Uterus (tissue), 4 donors: Measurements from ENCODE around the gene FAM216B. TPM values are rescaled to one million over a fixed set of nuclear protein-coding genes. Genes with fewer than 3 reads are reported as not detected.

ENCODE experiments used
- DNase-seq, 2 donors: peaks; one replicate each; pipeline ENCODE4 v3.0.0-alpha.2; 2019 to 2020
- H3K27ac ChIP-seq, 2 donors: fragments of 200-600 bp; sonication (generic); 1 replicate in 1 of 2; 2 replicates in 1 of 2; pipeline ENCODE4 v1.5.1; 2016 to 2018
- H3K27me3 ChIP-seq, 2 donors: fragments of 200-600 bp; sonication (generic); one replicate each; pipeline ENCODE4 v1.5.1; 2018 to 2019; ENCODE audit warnings: control low read depth in 1 of 2
- H3K36me3 ChIP-seq, 2 donors: fragments of 200-600 bp; sonication (generic); one replicate each; pipeline ENCODE4 v1.5.1; 2019; ENCODE audit warnings: control low read depth in 1 of 2
- H3K4me1 ChIP-seq, 2 donors: fragments of 200-600 bp; sonication (generic); one replicate each; pipeline ENCODE4 v1.5.1; 2018 to 2019; ENCODE audit warnings: control low read depth in 1 of 2
- H3K4me3 ChIP-seq, 2 donors: fragments of 200-600 bp; sonication (generic); 1 replicate in 1 of 2; 2 replicates in 1 of 2; pipeline ENCODE4 v1.5.1; 2018 to 2019; ENCODE audit warnings: mild to moderate bottlenecking in 1 of 2
- H3K9me3 ChIP-seq, 2 donors: fragments of 200-600 bp; sonication (generic); one replicate each; pipeline ENCODE4 v1.5.1; 2019; ENCODE audit warnings: control low read depth in 1 of 2
- POLR2A ChIP-seq, 2 donors: fragments of 450-650 bp; IDR thresholded peaks; one replicate each; pipeline ENCODE4 v1.6.1; 2016; ENCODE audit warnings: antibody characterized with exemption in 2 of 2, mild to moderate bottlenecking in 1 of 2, moderate library complexity in 1 of 2
- intact Hi-C: fragments of 100-400 bp; cut with DNase I; formaldehyde crosslinking; loops from one replicate; pipeline ENCODE4 v1.15.1; 2023; ENCODE audit warnings: low total_unique reads
- total RNA-seq, 4 donors: library from RNA; depleted of rRNA in 3 of 4; stranded (reverse); fragments of >200 nt in 3 of 4; gene quantifications; one replicate each; pipeline versions ENCODE4 v1.1.0 to v1.2.4, GENCODE V29; 2014 to 2023
- TF ChIP-seq, protein P1 (sequence below), 4 experiments: fragments of 200-600 bp in 2 of 4; fragments of 450-650 bp in 2 of 4; sonication (generic) in 2 of 4; IDR thresholded peaks; one replicate each; pipeline ENCODE4 v1.5.1; 2016 to 2019; ENCODE audit warnings: antibody characterized with exemption in 4 of 4, mild to moderate bottlenecking in 2 of 4, moderate library complexity in 1 of 4
- donor health status: DM: yes; HTN: yes; CAD: no.

FAM216B gene
- 1 to 10 TPM in 1 of 4 donors, under 1 TPM in 2, not detected in 1; 0.27 to 6.2 (median 0.59) TPM for total RNA-seq

DNA sequence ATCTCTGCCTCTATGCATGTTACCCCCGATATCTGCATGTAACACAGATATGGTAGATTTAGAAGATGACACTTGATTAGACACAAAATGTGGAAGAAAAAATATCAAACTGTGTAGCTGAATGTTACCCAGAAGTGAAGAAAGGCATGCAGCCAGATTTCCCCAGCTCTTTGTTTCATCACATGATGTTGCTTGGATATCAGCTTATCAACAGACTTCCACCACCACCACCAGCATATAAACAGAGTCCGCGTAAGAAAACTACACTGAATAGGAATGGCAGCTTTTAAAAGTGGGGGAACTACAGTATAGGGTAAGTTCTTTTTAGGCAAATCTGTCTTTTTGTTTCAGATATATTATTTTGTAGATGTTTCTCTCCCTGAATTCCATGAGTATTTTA is at the start of gene FAM216B:
Gene FAM216B (plus strand): TSS at position 233 of the 400 bp plus-strand sequence. CDS start 2,484 bp downstream, outside the sequence.
- no peak for DNase-seq
- no peak within 1 kb of the TSS for H3K27ac ChIP-seq
- H3K4me1 ChIP-seq: no peaks in the 10 kb centered on the region
- H3K4me3 ChIP-seq: no peak within 1 kb of the TSS
- TF ChIP-seq POLR2A (IDR thresholded peaks at IDR 0.05): no peak
- TF ChIP-seq, protein P1, sequence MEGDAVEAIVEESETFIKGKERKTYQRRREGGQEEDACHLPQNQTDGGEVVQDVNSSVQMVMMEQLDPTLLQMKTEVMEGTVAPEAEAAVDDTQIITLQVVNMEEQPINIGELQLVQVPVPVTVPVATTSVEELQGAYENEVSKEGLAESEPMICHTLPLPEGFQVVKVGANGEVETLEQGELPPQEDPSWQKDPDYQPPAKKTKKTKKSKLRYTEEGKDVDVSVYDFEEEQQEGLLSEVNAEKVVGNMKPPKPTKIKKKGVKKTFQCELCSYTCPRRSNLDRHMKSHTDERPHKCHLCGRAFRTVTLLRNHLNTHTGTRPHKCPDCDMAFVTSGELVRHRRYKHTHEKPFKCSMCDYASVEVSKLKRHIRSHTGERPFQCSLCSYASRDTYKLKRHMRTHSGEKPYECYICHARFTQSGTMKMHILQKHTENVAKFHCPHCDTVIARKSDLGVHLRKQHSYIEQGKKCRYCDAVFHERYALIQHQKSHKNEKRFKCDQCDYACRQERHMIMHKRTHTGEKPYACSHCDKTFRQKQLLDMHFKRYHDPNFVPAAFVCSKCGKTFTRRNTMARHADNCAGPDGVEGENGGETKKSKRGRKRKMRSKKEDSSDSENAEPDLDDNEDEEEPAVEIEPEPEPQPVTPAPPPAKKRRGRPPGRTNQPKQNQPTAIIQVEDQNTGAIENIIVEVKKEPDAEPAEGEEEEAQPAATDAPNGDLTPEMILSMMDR (IDR thresholded peaks at IDR 0.05): no peak
- intact Hi-C loops: no loop called here
- no peaks in the 10 kb centered on the region for H3K9me3 ChIP-seq
- H3K27me3 ChIP-seq: no peaks in the 10 kb centered on the region
- H3K36me3 ChIP-seq: no peaks in the 10 kb centered on the region

DNA sequence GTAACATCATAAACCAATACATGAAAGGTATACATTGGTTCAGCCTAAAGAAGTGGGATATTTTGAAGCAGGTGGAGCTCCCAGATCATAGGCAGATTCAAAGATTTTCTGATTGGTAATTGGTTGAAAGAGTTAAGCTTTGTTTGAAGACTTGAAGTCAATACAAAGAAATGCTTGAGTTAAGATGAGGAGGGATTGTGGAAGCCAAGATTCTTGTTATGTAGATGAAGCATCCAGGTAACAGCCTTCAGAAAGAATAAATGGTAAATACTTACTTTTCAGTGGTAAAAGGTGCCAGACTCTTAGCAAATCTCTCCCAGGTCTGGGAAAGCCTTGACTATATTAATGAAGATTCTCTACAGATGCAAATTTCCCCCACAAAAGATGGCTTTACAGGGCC is 49.3 kb upstream of the FAM216B start:
- Histone ChIP-seq H3K9me3 (no peaks in the 10 kb centered on the region), H3K36me3 (no peaks in the 10 kb centered on the region), H3K27ac (no peak overlapping the region), H3K4me3 (no peak overlapping the region), H3K4me1 (no peaks in the 10 kb centered on the region), H3K27me3 (no peaks in the 10 kb centered on the region)
- DNase-seq: no peak
- TF ChIP-seq, protein P1 (IDR thresholded peaks at IDR 0.05): no peak
- no peak for TF ChIP-seq POLR2A (IDR thresholded peaks at IDR 0.05)
- intact Hi-C loops: no loop called here

DNA sequence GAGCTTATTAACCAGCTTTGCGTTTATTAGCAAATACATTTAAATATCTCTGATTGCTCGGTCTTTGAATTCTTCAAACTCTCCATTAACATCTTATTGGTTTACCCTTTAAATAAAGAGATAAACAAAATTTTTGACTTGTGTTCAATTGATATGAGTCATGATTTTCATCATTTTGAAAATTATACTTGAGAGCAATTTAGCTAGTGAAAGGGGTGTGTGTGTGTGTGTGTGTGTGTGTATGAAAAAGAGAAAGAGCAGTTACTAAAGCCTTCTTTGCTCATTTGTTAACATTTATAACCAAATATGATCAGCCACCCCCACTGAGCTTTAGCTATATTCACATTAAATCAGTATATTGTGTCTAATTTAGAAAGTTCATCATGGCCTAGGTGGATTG is 48.3 kb upstream of the FAM216B start:
- H3K27me3 ChIP-seq: no peaks in the 10 kb centered on the region
- DNase-seq: no peak
- no peak overlapping the region for H3K27ac ChIP-seq
- H3K9me3 ChIP-seq: no peaks in the 10 kb centered on the region
- no peaks in the 10 kb centered on the region for H3K36me3 ChIP-seq
- TF ChIP-seq, protein P1 (IDR thresholded peaks at IDR 0.05): no peak
- no peak for TF ChIP-seq POLR2A (IDR thresholded peaks at IDR 0.05)
- H3K4me1 ChIP-seq: no peaks in the 10 kb centered on the region
- no peak overlapping the region for H3K4me3 ChIP-seq
- intact Hi-C loops: no loop called here

DNA sequence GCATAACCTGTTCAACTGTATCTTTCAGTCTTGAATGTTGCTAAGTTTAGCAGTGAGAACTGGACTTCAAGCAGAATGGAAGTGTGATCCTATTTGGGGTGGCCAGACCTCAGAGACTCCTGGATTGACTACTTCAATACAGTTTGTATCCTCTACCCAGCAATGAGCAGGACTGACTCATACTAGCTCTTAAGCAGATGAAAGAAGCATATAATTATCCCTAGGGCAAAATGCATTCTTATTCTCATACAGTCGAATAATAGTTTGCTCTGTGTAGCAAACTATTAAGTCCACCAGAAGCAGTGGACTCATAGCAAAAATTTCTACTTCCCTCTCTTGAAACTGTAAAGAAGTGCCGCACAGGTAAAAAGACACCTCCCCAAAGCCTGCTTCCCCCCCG is 46.4 kb upstream of the FAM216B start:
- Histone ChIP-seq H3K4me1 (no peaks in the 10 kb centered on the region), H3K36me3 (no peaks in the 10 kb centered on the region), H3K4me3 (no peak overlapping the region), H3K9me3 (no peaks in the 10 kb centered on the region), H3K27ac (no peak overlapping the region), H3K27me3 (no peaks in the 10 kb centered on the region)
- no peak for TF ChIP-seq POLR2A (IDR thresholded peaks at IDR 0.05)
- TF ChIP-seq, protein P1 (IDR thresholded peaks at IDR 0.05): no peak
- no peak for DNase-seq
- intact Hi-C loops: no loop called here

DNA sequence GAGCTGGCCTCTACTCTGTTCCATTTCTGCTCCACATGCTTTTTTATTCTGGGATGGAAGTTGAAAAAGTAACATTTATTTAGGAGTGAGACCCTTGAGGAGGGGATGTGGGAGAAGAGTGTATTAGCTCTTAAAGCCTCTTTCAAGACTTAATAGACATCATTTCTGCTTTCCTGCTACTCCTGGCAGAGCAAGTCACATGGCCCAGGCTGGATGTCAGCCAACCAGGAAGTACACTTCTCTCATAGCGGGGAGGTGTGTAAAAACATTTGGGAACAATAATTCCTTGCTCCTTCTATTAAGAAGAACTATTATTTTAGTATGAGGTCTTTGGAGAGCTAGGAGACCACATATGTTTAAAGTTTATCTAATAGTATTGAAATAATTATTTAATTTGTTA is 40.6 kb upstream of the FAM216B start:
- H3K36me3 ChIP-seq: no peaks in the 10 kb centered on the region
- H3K9me3 ChIP-seq: no peaks in the 10 kb centered on the region
- no peak overlapping the region for H3K27ac ChIP-seq
- H3K27me3 ChIP-seq: no peaks in the 10 kb centered on the region
- TF ChIP-seq, protein P1 (IDR thresholded peaks at IDR 0.05): no peak
- TF ChIP-seq POLR2A (IDR thresholded peaks at IDR 0.05): no peak
- DNase-seq: peak in 1 of 2 donors; percentile 21
- intact Hi-C loops: no loop called here
- no peaks in the 10 kb centered on the region for H3K4me1 ChIP-seq
- H3K4me3 ChIP-seq: no peak overlapping the region
